ENCODE data around the gene MEI1.

The MEI1 gene

DNA sequence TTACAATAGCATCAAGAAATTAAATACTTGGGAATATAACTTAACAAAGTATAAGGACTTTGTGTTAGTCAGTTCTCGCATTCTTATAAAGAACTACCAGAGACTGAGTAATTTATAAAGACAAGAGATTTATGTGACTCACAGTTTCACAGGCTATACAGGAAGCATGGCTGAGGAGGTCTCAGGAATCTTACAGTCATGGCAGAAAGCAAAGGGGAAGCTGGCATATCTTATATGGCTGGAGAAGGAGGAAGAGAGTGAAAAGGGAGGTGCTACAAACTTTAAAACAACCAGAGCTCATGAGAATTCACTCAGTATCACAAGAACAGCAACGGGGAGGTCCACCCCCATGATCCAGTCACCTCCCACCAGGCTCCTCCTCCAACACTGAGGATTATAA lies 69.1 kb downstream of the MEI1 start:
- Histone ChIP-seq H3K27me3 (no peaks in the 10 kb centered on the region), H3K9me3 (no peaks in the 10 kb centered on the region), H3K4me3 (ENCODE audit: low read depth in 1 of 2, low read length in 1 of 2) (no peak overlapping the region), H3K4me1 (ENCODE audit: control insufficient read depth in 1 of 2, insufficient read depth in 1 of 2, low read depth in 1 of 2, low read length in 1 of 2) (no peaks in the 10 kb centered on the region), H3K36me3 (no peaks in the 10 kb centered on the region), H3K27ac (no peak overlapping the region)
- TF ChIP-seq, protein P1, sequence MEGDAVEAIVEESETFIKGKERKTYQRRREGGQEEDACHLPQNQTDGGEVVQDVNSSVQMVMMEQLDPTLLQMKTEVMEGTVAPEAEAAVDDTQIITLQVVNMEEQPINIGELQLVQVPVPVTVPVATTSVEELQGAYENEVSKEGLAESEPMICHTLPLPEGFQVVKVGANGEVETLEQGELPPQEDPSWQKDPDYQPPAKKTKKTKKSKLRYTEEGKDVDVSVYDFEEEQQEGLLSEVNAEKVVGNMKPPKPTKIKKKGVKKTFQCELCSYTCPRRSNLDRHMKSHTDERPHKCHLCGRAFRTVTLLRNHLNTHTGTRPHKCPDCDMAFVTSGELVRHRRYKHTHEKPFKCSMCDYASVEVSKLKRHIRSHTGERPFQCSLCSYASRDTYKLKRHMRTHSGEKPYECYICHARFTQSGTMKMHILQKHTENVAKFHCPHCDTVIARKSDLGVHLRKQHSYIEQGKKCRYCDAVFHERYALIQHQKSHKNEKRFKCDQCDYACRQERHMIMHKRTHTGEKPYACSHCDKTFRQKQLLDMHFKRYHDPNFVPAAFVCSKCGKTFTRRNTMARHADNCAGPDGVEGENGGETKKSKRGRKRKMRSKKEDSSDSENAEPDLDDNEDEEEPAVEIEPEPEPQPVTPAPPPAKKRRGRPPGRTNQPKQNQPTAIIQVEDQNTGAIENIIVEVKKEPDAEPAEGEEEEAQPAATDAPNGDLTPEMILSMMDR (IDR thresholded peaks at IDR 0.05), result no peak

DNA sequence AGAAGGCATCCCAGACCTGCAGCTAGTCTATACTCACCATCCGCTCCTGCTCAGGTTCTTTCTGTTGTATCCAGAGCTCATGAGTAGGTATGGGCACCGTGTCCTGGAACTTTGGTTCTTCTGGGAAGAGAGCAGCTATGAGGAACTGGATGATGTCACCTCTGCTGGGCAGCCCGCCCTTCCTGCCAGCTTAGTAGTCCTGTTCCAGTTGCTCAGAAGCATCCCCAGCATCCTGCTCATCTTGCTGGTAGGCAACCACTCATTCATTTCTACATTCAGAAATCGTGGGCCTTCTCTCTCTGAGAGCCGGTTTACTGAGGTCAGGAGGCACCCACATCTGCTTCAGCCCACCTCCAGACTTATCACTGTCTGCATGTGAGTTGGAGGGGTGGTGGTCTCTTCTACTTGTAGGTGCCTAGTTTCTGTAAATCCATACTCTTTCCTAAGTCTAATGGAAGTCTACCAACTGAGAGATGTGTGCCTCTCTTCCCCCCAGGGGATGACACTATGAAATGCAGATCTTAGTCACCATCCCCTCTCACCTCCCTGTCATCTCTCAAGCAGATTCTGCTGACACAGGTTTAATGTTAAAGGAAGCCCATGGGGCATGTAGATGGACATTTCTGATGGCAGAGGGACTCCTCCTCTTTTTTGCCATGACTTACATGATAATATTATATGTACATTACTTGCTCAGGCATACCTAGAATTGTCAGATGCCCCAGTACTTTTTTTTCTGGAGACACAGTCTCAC lies 71.6 kb downstream of the MEI1 start:
- Histone ChIP-seq H3K9me3 (no peaks in the 10 kb centered on the region), H3K4me3 (ENCODE audit: low read depth in 1 of 2, low read length in 1 of 2) (no peak overlapping the region), H3K4me1 (ENCODE audit: control insufficient read depth in 1 of 2, insufficient read depth in 1 of 2, low read depth in 1 of 2, low read length in 1 of 2) (no peaks in the 10 kb centered on the region), H3K36me3 (no peaks in the 10 kb centered on the region), H3K27ac (no peak overlapping the region), H3K27me3 (no peaks in the 10 kb centered on the region)
- TF ChIP-seq, protein P1 (IDR thresholded peaks at IDR 0.05), result no peak

DNA sequence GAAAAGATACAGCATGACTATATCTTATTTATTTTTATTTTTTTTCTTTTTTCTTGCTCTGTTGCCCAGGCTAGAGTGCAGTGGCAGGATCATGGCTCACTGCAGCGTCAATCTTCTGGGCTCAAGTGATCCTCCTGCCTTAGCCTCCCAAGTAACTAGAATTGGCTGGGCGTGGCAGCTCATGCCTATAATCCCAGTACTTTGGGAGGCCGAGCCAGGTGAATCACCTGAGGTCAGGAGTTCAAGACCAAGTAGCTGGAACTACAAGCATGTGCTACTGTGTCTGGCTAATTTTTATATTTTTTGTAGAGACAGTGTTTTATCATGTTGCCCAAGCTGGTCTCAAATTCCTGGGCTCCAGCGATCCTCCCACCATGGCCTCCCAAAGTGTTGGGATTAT lies 72.9 kb downstream of the MEI1 start:
- Histone ChIP-seq H3K4me1 (ENCODE audit: control insufficient read depth in 1 of 2, insufficient read depth in 1 of 2, low read depth in 1 of 2, low read length in 1 of 2) (no peaks in the 10 kb centered on the region), H3K27ac (no peak overlapping the region), H3K36me3 (no peaks in the 10 kb centered on the region), H3K4me3 (ENCODE audit: low read depth in 1 of 2, low read length in 1 of 2) (no peak overlapping the region), H3K9me3 (no peaks in the 10 kb centered on the region), H3K27me3 (no peaks in the 10 kb centered on the region)
- TF ChIP-seq, protein P1 (IDR thresholded peaks at IDR 0.05), result no peak

DNA sequence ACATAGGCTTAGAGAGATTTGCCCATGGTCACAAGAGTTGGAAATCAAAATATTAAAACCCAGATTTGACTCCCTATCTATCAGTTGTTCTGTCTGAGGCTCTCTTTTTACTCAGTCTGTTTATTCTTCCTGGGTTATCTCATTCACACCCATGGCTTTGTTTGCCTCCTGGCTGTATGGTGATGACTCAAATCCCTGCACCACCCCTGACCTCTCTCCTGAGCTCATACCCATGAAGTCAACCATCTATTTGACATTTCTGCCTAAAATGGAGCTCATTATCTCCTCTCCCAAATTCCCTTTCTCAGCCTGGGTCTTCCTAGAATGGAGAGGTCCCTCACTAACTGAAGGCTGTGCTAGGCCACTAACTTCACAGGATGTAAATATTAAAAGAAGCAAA lies 73.3 kb downstream of the MEI1 start:
- Histone ChIP-seq H3K27me3 (no peaks in the 10 kb centered on the region), H3K9me3 (no peaks in the 10 kb centered on the region), H3K27ac (no peak overlapping the region), H3K36me3 (no peaks in the 10 kb centered on the region), H3K4me3 (ENCODE audit: low read depth in 1 of 2, low read length in 1 of 2) (no peak overlapping the region), H3K4me1 (ENCODE audit: control insufficient read depth in 1 of 2, insufficient read depth in 1 of 2, low read depth in 1 of 2, low read length in 1 of 2) (peaks cover 0 to 1% of the 10 kb centered on the region in 2 experiments)
- TF ChIP-seq, protein P1 (IDR thresholded peaks at IDR 0.05), result no peak

DNA sequence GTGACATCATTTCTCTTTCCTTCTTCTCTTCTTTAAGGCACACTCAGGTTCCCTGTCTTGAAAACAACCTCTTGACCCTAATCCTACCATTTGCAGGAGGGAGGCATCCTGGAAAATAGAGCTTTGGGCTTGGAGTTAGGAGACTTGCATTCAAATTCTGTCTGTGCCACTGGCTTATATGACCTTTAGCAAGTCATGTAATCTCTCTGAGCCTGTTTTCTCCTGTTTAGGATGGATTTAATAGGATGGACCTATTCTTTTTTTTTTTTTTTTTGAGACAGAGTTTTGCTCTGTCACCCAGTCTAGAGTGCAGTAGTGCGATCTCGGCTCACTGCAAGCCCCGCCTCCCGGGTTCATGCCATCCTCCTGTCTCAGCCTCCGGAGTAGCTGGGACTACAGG lies 76.0 kb downstream of the MEI1 start:
- no peak overlapping the region for H3K27ac ChIP-seq
- H3K36me3 ChIP-seq, result no peaks in the 10 kb centered on the region
- H3K27me3 ChIP-seq, result no peaks in the 10 kb centered on the region
- no peak overlapping the region for H3K4me3 ChIP-seq (ENCODE audit: low read depth in 1 of 2, low read length in 1 of 2)
- peaks cover 0 to 4% of the 10 kb centered on the region in 2 experiments for H3K4me1 ChIP-seq (ENCODE audit: control insufficient read depth in 1 of 2, insufficient read depth in 1 of 2, low read depth in 1 of 2, low read length in 1 of 2)
- H3K9me3 ChIP-seq, result no peaks in the 10 kb centered on the region
- TF ChIP-seq, protein P1 (IDR thresholded peaks at IDR 0.05), result no peak

All from neutrophil (primary cell).